Loucy (cell line): ENCODE results near the gene USP44.
"Not testable (repeated sequence)": the region's sequence is repeated elsewhere in the genome, so short reads cannot be mapped to it uniquely, and the experiment has no call there.

Experiments used
- H2AFZ ChIP-seq: fragments of 200-600 bp; sonication (generic); 2 replicates; pipeline ENCODE4 v1.6.0; 2016; ENCODE audit warnings: antibody characterized with exemption, mild to moderate bottlenecking, low read length, moderate library complexity
- H3F3A ChIP-seq: fragments of 200-600 bp; 2 replicates; pipeline ENCODE4 v1.6.0; 2016; ENCODE audit warnings: antibody characterized with exemption, low read depth, mild to moderate bottlenecking
- H3K27me3 ChIP-seq: fragments of 200-600 bp; sonication (generic); 2 replicates; pipeline ENCODE4 v1.6.1; 2014; ENCODE audit warnings: low read length, mild to moderate bottlenecking; ENCODE audit not compliant: insufficient read depth, poor library complexity, severe bottlenecking
- H3K36me3 ChIP-seq: fragments of 200-600 bp; sonication (generic); 2 replicates; pipeline ENCODE4 v1.6.1; 2016; ENCODE audit warnings: low read length; ENCODE audit not compliant: insufficient read depth
- H3K4me1 ChIP-seq: fragments of 200-600 bp; sonication (generic); 2 replicates; pipeline ENCODE4 v1.5.1; 2014; ENCODE audit warnings: low read length, mild to moderate bottlenecking; ENCODE audit not compliant: insufficient read depth, poor library complexity, severe bottlenecking
- H3K4me2 ChIP-seq: fragments of 200-600 bp; sonication (generic); 2 replicates; pipeline ENCODE4 v1.6.0; 2014; ENCODE audit warnings: antibody characterized with exemption, low read length, low read depth, mild to moderate bottlenecking; ENCODE audit not compliant: poor library complexity, severe bottlenecking
- H3K4me3 ChIP-seq: fragments of 200-600 bp; sonication (generic); 2 replicates; pipeline ENCODE4 v1.5.1; 2014; ENCODE audit warnings: low read length, mild to moderate bottlenecking, mixed read lengths; ENCODE audit not compliant: poor library complexity, severe bottlenecking
- H3K79me2 ChIP-seq: fragments of 200-600 bp; sonication (generic); 2 replicates; pipeline ENCODE4 v1.6.1; 2014; ENCODE audit warnings: low read length; ENCODE audit not compliant: insufficient read depth
- H3K9ac ChIP-seq: fragments of 200-600 bp; sonication (generic); 2 replicates; pipeline ENCODE4 v1.6.0; 2014; ENCODE audit warnings: mild to moderate bottlenecking, low read depth, low read length, moderate library complexity; ENCODE audit not compliant: poor library complexity, severe bottlenecking
- H3K9me2 ChIP-seq: fragments of 200-600 bp; sonication (generic); replicated peaks from 2 replicates; pipeline ENCODE4 v1.6.1; 2016; ENCODE audit warnings: low read depth, low read length, mixed read lengths
- H3K9me3 ChIP-seq: fragments of 200-600 bp; sonication (generic); 2 replicates; pipeline ENCODE4 v1.6.1; 2014; ENCODE audit warnings: mild to moderate bottlenecking, antibody characterized with exemption, low read length, low read depth; ENCODE audit not compliant: insufficient read depth
- H4K20me1 ChIP-seq: fragments of 200-600 bp; sonication (generic); 2 replicates; pipeline ENCODE4 v1.6.0; 2014; ENCODE audit warnings: antibody characterized with exemption, low read length, mild to moderate bottlenecking; ENCODE audit not compliant: insufficient read depth, poor library complexity, severe bottlenecking
- CTCF ChIP-seq: fragments of 200-600 bp; sonication (generic); conservative IDR thresholded peaks from 2 replicates; pipeline ENCODE4 v1.5.1; 2014; ENCODE audit warnings: mild to moderate bottlenecking, antibody characterized with exemption, low read length
- EZH2phosphoT487 ChIP-seq: fragments of 200-600 bp; IDR thresholded peaks from 2 replicates; pipeline ENCODE4 v1.6.1; 2018; ENCODE audit warnings: antibody characterized with exemption, mild to moderate bottlenecking, moderate library complexity, borderline replicate concordance

The USP44 gene

GRCh38 chr12:95571369-95571768 lies 20.1 kb upstream of the USP44 start:
- Histone ChIP-seq H4K20me1 (no peaks in the 10 kb centered on the region), H3K9me2 (no peaks in the 10 kb centered on the region), H3K9me3 (no peaks in the 10 kb centered on the region), H3K4me3 (no peak overlapping the region), H3K9ac (no peak overlapping the region), H3K36me3 (no peaks in the 10 kb centered on the region), H3K79me2 (no peaks in the 10 kb centered on the region), H3K4me2 (peak overlapping the region; percentile 51), H3K4me1 (peaks cover 17% of the 10 kb centered on the region), H3K27me3 (no peaks in the 10 kb centered on the region), H2AFZ (peak overlapping the region; percentile 98), H3F3A (no peaks in the 10 kb centered on the region)
- TF ChIP-seq CTCF (no peak), EZH2phosphoT487 (no peak)

- not testable (repeated sequence) for H3K9me2 ChIP-seq, H3K9me3 ChIP-seq, H4K20me1 ChIP-seq, H3K9ac ChIP-seq, H3K79me2 ChIP-seq, H3K4me2 ChIP-seq, H3F3A ChIP-seq, H3K4me3 ChIP-seq, H3K36me3 ChIP-seq, H3K27me3 ChIP-seq, H2AFZ ChIP-seq
- H3K4me1 ChIP-seq: peaks cover 23% of the 10 kb centered on the region
Measured at GRCh38 chr12:95568045-95568444, 16.8 kb upstream of the USP44 start.

- H3K36me3 ChIP-seq: no peaks in the 10 kb centered on the region
- H3K27me3 ChIP-seq: no peaks in the 10 kb centered on the region
- H3K4me3 ChIP-seq: no peak overlapping the region
- no peak for TF ChIP-seq EZH2phosphoT487
- TF ChIP-seq CTCF: no peak
- H2AFZ ChIP-seq: no peak overlapping the region
- H3K79me2 ChIP-seq: peaks cover under 1% of the 10 kb centered on the region; the same call in 1 of the 2 replicates
- H3F3A ChIP-seq: peaks cover 4% of the 10 kb centered on the region; the same call in 1 of the 2 replicates
- H3K9me3 ChIP-seq: no peaks in the 10 kb centered on the region
- no peaks in the 10 kb centered on the region for H4K20me1 ChIP-seq
- no peak overlapping the region for H3K4me2 ChIP-seq
- no peaks in the 10 kb centered on the region for H3K9me2 ChIP-seq
- peaks cover 33% of the 10 kb centered on the region for H3K4me1 ChIP-seq
- no peak overlapping the region for H3K9ac ChIP-seq
Measured at GRCh38 chr12:95557625-95558024, 6.3 kb upstream of the USP44 start.

GRCh38 chr12:95554532-95555071 lies 3.3 kb upstream of the USP44 start:
- Histone ChIP-seq H3K9me3 (no peaks in the 10 kb centered on the region), H3K9me2 (no peaks in the 10 kb centered on the region), H3K4me1 (peaks cover 55% of the 10 kb centered on the region), H2AFZ (0 out of 2 replicates have a peak overlapping the region, but pooled peaks have one; percentile 54), H3K36me3 (no peaks in the 10 kb centered on the region), H3K4me3 (peak overlapping the region; percentile 86), H3K27me3 (no peaks in the 10 kb centered on the region), H3K79me2 (peaks cover 19% of the 10 kb centered on the region), H4K20me1 (no peaks in the 10 kb centered on the region), H3K9ac (peak overlapping the region; percentile 89), H3F3A (peaks cover 9% of the 10 kb centered on the region), H3K4me2 (peak overlapping the region; percentile 95)
- no peak for TF ChIP-seq EZH2phosphoT487
- no peak for TF ChIP-seq CTCF
